ENCODE results near the gene ANKRD60. TPM values are rescaled to one million over a fixed set of nuclear protein-coding genes. Genes with fewer than 3 reads are reported as not detected.

ANKRD60 gene
- polyA plus RNA-seq, 3 donors: not detected

DNA sequence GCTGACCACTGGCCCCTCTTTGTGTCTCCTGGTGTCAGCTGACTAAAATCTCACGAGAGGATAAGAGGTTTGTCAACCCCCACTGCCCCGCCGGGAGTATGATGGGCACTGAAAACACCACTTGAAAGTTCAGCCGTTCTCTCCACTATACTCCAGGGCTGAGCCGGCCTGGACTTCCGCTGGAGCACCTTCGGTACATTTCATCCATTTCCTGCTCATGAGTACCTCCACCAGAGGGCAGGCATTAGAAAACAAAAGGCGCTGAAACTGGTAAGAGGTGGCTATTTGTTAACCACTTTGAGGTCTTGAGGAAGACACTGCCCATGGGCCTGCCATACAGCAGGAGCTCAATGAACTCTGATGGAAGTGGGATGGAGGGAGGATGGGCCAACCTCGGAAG, 17.9 kb upstream of the ANKRD60 start:
- 71 to 75% (median 72%) methylated on average over 9 of the region's 9 CpGs for WGBS, 3 donors
- no peak overlapping the region for H3K27ac ChIP-seq (ENCODE audit: low read depth, low read length)

DNA sequence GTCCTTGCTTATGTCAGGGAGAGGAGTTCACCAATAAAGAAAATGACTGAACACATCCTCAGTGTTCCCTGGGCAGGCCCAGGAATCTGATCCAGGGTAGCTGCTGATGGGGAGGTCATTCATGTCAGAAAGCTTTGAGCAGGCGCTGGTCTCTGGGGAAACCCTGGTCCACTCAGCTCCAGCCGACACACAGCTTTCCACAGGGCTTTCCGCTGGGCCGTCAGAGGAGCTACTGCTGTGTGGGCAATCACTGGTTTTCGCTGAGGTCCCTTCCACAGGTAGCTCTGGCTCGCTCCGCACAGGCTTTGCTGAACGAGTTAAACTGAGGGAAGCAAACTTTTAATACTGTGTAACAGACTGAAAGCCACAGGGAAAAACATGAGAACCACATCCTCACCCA, 17.5 kb upstream of the ANKRD60 start:
- H3K27ac ChIP-seq (ENCODE audit: low read depth, low read length): no peak overlapping the region
- WGBS, 3 donors: 93 to 97% (median 93%) methylated on average over 8 of the region's 8 CpGs

DNA sequence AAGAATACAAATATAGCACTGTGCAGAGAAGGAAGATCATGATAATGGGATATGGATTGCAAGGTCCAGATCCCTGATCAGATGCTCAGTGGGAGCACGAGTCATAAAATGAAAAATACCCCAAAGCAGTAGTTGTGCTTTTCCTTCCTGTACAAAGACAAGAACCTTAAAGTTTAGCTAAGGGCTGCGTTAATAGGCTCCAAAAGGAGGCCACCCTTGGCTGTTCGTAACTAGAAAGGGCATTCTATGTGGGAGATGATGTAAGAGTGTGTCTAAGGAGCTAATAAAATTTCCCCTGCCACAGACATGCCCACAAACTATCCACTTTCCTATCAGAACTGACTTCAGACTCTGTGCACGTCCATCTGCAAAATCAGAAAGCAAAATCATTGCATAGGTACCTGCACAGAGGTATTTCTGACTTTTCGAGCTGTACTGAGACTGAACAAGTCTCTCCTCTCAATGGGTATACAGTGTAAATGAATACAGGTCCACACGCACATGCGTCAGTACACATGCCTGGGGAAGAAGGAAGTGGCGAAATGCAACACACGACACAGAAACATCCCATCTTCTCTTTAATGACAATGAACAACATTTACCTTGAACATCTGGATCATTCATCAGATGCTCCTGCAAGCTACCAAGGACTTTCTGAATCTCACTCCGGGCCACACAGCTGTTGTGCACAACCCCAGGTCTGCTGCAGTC, 16.9 kb upstream of the ANKRD60 start:
- 82 to 91% (median 85%) methylated on average over 10 of the region's 10 CpGs for WGBS, 3 donors
- no peak overlapping the region for H3K27ac ChIP-seq (ENCODE audit: low read depth, low read length)

DNA sequence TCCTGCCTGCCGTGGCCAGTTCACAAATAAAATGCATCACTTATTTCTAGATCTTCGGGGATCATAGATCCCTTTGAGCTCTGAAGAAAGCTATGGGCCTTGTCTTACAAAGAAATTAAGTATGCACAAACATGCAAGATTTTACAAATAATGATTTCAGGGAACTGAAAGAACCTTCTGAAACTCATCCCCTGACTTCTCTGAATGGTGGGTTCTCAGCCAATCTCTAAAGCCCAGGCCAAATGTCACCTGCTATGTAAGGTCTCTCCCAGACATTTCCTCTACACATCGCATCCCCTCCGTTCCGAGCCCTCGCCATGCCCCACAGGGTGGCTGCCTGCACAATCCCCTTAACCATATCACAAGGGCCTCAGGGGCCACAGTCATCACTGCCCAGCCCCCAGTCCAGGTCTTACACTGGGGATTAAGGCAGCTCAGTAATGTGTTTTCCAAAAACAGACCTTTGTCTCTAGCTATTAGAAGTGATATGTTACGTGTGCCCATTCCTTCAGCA, 16.1 kb upstream of the ANKRD60 start:
- no peak overlapping the region for H3K27ac ChIP-seq (ENCODE audit: low read depth, low read length)
- 93 to 94% (median 93%) methylated on average over 7 of the region's 7 CpGs for WGBS, 3 donors

DNA sequence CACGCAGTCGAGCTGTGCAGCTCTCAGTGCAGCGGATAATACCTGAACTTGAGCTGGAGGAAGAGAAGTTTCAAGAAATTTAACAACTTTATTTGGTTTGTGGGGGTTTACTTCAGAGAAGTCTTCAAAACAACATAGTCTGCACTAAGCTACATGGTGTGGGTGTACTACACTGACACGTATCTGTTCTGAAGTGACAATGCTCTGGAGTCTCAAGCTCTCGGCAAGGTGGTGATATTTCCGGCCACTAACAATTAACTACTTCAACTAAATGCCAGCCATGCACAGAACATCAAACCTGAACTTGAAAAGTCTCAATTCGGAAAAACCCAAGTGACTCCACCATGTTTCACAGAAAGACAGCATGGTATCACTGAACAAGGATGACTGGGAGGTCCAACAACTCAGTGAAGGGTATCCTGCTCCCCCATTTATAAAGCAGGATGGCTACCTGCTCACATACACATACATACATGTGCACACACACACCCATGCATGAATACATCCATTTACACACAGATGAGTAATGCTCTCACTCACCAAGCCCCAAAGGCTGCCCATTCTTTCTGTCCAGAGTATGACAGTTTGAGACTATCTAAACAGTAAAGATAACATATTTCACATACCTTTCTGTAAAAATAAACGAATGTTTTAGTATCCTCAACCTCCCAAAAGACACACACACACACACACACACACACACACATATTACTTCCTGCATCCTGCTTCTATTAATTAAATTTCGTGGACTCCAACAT, 15.4 kb upstream of the ANKRD60 start:
- WGBS, 3 donors: 82 to 89% (median 84%) methylated on average over 9 of the region's 9 CpGs
- no peak overlapping the region for H3K27ac ChIP-seq (ENCODE audit: low read depth, low read length)

DNA sequence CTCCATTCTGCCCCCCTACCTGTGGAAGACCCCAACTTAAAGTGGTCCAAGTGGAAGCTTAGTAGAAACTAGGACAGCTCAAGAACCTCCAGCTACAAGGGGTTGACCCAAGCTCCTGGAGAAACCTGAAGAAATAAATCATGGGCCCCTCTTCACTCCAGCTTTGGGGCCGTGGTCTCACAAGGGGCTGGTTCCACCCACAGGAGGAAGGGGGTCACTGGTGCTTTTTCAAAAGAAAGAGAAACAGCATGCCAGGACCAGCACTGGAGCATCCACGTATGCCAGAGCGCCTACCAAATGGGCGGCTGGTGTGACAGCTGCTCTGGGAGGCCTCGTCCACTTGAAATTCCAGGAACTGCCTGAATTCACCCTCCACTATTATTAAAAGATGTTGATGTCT, 14.4 kb upstream of the ANKRD60 start:
- no peak overlapping the region for H3K27ac ChIP-seq (ENCODE audit: low read depth, low read length)
- WGBS, 3 donors: 96 to 99% (median 96%) methylated on average over 5 of the region's 5 CpGs

DNA sequence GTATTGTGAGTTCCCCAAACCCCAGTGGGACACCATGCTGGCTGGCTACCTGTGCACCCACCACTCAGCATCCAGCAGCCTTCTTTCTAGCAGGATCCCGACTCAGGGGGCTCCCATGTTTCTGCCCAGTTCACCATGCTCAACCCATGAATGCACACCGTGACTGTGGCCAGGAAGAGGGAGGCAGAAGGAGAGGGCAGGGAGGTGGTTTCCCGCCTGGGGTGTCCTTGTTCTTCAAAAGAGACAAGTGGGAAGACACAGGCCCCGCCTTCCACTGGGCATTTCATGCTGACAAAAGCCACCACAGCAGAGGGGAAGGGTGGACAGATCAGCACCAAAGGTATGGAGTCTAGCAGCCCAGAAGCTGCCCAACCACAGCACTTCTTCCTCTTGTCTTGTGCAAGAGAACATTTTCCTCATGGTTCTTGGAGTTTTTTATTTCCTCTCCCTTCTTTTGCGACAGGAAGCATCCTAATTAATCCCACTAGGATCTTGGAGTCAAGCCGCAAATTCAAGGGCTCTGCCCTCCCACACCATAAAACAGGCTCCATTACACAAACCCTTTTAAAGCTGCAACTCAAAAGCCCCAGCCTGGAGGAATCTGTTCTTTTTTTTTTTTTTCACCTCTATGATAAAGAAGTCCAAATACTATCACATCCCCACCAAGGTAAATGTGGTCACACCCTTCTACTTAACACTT, 13.5 kb upstream of the ANKRD60 start:
- H3K27ac ChIP-seq (ENCODE audit: low read depth, low read length): no peak overlapping the region
- 74 to 91% (median 89%) methylated on average over 6 of the region's 6 CpGs for WGBS, 3 donors

DNA sequence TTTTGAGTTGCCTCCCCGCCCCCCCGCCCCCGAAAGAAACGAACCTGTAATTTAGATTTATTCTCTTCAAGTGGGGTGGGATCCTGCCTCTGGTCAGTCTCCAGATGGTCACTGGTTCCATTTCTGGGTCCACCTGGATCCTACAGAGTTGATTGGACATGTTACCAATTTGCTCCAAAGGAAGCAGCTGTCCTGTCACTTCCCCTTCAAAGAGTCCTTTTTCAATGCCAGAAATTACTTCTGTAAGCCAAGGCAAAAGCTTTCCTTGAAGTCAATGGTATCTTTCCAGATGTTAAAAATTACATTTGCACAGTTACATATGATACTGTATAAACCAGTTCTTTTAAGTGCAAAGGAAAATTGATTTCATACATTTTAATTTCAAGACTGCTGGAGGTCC, 12.0 kb upstream of the ANKRD60 start:
- 87 to 93% (median 91%) methylated on average over 4 of the region's 4 CpGs for WGBS, 3 donors
- H3K27ac ChIP-seq (ENCODE audit: low read depth, low read length): no peak overlapping the region

DNA sequence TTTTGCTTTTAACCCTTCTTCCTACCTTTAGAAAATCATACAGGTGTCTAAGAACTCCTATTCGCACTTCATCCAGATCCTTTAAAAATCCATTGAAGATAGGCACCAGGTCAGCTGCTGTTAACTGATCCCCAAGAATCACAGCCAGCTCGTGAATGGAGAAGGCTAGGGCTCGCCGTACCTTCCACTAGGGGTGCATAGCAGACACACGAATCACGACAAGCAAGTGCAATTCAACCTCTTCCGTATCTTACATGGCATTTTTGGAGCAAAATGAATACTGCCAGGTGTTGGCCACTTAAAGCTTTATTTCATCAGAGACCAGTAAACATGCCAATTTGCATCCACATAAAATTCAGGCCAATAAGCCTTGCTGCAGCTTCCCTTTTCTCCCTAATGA, 10.8 kb upstream of the ANKRD60 start:
- no peak overlapping the region for H3K27ac ChIP-seq (ENCODE audit: low read depth, low read length)
- WGBS, 3 donors: 90 to 95% (median 91%) methylated on average over 7 of the region's 7 CpGs

DNA sequence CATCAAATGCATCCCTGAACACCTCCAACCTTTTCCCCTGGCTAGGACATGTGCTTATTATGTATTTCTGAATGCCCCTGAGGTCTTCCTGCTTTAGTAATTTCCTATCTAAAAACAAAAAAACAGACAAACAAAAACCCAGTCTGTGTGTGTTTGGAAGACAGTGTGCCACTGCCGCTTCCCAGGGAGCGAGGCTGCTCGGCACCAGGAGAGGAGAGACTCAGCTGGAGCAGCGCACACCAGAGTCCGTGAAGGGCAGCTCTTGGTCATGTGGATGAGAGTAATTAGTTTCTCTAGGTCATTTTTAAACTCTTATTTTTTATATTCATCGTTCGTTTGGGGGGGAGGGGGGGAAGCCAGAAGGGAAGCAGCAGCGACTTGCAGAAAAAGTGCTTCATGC, 10.0 kb upstream of the ANKRD60 start:
- 69 to 82% (median 75%) methylated on average over 8 of the region's 8 CpGs for WGBS, 3 donors
- no peak overlapping the region for H3K27ac ChIP-seq (ENCODE audit: low read depth, low read length)

DNA sequence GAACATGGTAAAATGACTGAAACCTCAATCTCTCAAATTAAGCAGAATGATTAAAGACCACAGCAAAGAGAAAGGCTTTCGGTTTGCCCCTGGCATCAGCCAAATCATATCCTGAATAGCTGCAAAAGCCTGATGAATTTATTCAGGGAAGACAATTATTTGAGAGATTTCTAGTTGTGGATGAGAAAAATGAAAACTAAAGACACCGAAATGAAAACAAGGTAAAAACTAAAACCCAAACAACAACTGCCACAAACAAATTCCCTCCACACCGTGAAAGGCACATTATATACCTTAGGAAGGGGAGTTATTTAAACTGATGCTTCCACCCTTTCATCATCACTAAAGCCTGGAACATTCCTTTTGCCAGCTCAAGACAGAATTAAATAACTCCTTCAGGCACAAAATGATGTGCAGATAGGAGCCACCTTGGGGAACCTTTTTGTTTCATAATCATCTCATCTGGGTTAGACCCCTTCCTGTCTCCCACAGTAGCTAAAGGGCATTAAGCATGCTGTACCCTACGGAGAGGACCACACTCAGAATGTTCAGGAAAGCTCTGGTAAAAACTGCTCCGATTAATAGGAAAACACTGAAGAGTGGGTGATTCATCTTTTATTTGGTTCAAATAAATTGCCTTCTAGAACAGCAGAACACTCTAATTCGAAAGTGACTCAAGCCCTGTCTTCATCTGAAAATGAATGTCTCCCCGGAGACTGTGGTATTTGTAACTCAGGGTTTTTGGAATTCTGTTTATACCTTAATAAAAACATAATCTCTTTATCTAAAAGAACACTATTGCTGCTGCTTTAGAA, 9.1 kb upstream of the ANKRD60 start:
- H3K27ac ChIP-seq (ENCODE audit: low read depth, low read length): no peak overlapping the region
- WGBS, 3 donors: 45 to 63% (median 51%) methylated on average over 7 of the region's 7 CpGs

DNA sequence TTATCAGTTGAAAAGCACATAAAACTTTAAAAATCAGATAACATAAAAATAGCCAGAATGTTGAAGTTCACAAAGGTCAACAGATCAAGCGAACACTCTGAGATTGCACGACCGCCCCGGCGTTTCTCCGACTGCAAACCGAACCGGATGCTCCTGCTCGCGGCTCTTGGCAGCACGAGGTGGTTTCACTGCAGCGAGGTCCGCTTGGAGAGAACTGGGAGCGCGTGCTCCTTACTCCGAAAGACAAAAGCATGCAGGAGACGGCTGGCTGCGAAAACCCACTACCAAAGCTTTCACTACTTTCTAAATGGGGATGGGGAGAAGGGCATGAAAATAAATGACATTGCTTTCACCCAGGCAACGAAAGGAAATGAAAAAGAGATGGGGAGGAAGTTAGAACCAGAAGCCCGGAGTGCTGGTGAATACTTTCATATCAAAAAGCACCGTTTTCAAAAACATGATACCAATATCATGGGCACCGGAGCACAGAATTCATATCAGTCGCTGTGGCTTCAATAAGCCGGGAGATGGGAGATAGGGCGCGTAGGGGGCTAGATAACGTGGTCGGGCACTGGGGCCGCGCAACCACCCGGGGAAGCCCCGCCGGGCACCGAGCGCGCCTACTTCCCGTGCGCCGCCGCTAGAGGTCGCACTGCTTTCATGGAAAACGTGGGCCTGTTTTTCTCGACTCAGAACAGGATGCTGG, 8.3 kb upstream of the ANKRD60 start:
- no peak overlapping the region for H3K27ac ChIP-seq (ENCODE audit: low read depth, low read length)
- 1 to 4% (median 1%) methylated on average over 43 of the region's 43 CpGs for whole genome bisulfite sequencing, 3 donors

DNA sequence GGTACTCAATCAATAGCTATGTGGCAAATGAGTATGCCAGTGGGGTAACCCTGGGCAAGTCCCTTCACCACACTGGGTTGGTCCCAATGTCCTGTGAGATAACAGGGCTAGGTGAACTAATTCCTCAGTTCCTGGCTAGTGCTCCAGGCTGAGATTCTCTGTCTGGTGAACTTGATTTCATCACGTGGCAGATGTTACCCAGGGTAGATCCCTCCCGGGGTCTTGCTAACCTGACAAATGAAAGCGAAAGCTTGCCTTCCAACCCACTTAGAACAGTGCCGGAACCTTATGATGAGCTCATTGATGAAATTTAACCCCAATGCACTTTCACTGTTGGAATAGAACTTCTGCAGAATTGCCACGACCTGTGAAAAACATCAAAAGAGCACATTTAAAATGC, 6.6 kb upstream of the ANKRD60 start:
- WGBS, 3 donors: 85 to 87% (median 86%) methylated on average over 5 of the region's 5 CpGs
- no peak overlapping the region for H3K27ac ChIP-seq (ENCODE audit: low read depth, low read length)

DNA sequence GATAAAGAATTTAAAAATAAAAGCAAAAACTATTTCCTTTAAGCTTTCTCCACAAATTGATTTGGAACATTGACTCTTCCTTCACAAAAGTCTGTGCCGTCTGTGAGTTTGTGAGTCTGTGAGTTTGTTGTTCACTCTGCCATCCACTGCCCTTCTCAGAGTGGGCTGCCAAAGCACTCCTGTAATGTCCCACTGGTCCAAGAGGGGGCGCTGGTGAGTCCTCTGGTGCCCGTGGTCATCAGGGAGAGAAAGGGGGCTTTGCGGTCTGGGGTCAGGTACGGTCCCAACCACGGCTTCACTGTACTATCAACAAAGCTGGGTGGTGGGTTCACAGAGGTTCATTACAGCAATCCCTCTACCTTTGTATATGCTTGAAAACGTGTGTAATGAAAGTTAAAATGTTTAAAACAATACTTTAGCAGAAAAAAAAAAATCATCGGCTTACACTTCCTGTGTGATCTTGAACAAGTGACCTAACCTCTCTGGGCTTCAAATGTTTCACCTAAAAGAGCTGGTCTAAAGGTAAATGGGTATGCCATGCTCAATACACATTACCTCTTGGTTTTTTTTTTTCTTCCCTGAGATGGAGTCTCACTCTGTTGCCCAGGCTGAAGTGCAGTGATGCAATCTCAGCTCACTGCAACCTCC, 5.6 kb upstream of the ANKRD60 start:
- 53 to 56% (median 55%) methylated on average over 8 of the region's 8 CpGs for WGBS, 3 donors
- no peak overlapping the region for H3K27ac ChIP-seq (ENCODE audit: low read depth, low read length)

DNA sequence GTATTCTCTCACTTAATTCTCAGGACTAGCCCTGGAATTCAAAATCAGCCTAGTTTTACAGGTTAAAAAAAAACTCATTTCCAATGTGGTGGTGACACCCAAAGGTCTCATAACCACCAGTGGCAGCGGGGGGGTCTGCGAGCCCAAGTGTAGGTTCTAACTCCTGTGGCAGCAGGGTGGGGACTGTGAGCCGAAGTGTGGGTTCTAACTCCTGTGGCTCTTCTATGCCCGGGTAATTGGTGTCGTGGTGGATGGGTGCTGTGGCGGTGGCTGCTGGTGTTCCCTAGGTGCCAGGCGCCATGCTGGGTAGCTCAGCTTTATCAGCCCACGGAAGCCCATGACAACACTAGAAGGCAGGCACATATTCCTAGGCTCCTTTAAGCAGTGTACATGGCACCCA, 4.9 kb upstream of the ANKRD60 start:
- WGBS, 3 donors: 95 to 99% (median 97%) methylated on average over 8 of the region's 8 CpGs
- H3K27ac ChIP-seq (ENCODE audit: low read depth, low read length): no peak overlapping the region

DNA sequence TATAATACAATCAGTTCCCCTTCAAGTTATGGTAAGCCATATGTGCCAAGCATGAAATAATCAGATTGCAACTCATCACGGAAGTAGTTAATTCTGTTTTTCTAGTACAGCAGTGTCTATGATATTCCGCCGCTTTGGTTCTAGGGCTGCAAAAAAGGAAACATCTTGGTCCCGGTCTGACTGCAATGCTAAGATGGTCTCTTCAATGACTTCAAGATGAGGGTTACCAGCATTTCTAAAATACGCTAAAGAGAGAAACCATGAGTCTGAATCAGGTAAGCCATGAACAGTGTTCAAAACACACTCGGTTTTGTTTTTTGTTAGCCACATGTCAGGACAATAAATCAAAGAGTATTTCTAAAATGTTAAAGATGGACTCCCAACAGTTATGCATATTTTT, 3.2 kb upstream of the ANKRD60 start:
- 68 to 71% (median 71%) methylated on average over 6 of the region's 6 CpGs for WGBS, 3 donors
- H3K27ac ChIP-seq (ENCODE audit: low read depth, low read length): no peak overlapping the region

DNA sequence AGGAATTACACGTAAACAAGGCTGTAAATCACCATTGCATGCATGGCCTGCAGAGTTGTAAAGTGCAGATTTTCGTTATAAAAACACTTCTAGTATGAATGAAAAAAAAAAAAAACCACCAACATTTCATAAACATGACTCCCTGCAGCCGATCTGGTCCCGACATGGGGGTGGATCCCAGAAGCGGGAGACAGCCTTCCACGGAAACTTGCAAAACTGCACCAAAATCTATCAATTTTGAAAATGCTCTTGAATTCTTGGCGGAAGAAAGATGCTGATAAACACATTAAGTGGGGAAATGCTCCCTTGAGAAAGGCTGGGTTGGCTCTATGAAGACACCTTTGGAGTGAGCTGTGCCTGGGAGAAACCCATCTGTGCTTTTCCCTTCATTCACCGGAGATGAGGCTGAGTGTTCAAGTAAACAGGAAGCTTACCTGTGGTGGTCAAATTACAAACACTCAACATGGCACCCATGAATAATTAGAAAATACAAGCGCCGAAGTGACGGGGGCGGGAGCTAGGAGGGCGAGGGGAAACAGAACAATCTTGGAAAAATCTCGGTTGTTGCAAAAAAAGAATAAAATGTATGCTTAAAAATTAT, 845 bp upstream of the ANKRD60 start:
- WGBS, 3 donors: 59 to 76% (median 68%) methylated on average over 14 of the region's 14 CpGs
- no peak overlapping the region for H3K27ac ChIP-seq (ENCODE audit: low read depth, low read length)

All from adipose tissue (tissue), 3 donors.